IPS DF 6.9 (cell line): ENCODE data around the gene LILRA1.
"Not testable (repeated sequence)": the region's sequence is repeated elsewhere in the genome, so short reads cannot be mapped to it uniquely, and the experiment has no call there.

Experiments
- DNase-seq: peaks from one replicate; pipeline ENCODE4 v3.0.0-alpha.2; 2013; ENCODE audit warnings: low read depth, low spot score
- H3K27ac ChIP-seq: one replicate; pipeline ENCODE4 v1.5.1; 2013; ENCODE audit warnings: low read length, control low read depth
- H3K27me3 ChIP-seq: 2 replicates; pipeline ENCODE4 v1.6.1; 2013; ENCODE audit warnings: mild to moderate bottlenecking, low read length; ENCODE audit not compliant: control insufficient read depth, insufficient read depth
- H3K36me3 ChIP-seq: 2 replicates; pipeline ENCODE4 v1.6.1; 2013; ENCODE audit warnings: low read length; ENCODE audit not compliant: control insufficient read depth, insufficient read depth
- H3K4me1 ChIP-seq: 2 replicates; pipeline ENCODE4 v1.6.1; 2013; ENCODE audit warnings: low read length; ENCODE audit not compliant: control insufficient read depth, insufficient read depth
- H3K4me3 ChIP-seq: 2 replicates; pipeline ENCODE4 v1.5.1; 2013; ENCODE audit warnings: mild to moderate bottlenecking, low read length
- H3K9me3 ChIP-seq: 2 replicates; pipeline ENCODE4 v1.6.1; 2013; ENCODE audit warnings: low read length, inconsistent platforms; ENCODE audit not compliant: control insufficient read depth, insufficient read depth
- WGBS: extraction: QIAGEN DNeasy Blood & Tissue Kit; methylation state at CpG from one replicate; pipeline ENCODE4 v1.1.7; 2013; ENCODE audit warnings: mixed read lengths, missing lambda C conversion rate; ENCODE audit not compliant: insufficient read length, insufficient coverage; 5-methylcytosine and 5-hydroxymethylcytosine counted together

Gene LILRA1

GRCh38 chr19:54636081-54636480 is 42.6 kb downstream of the LILRA1 start:
- not testable (repeated sequence) for H3K27me3 ChIP-seq, H3K27ac ChIP-seq, H3K4me3 ChIP-seq, H3K4me1 ChIP-seq, H3K9me3 ChIP-seq, DNase-seq, H3K36me3 ChIP-seq
- no CpG with 5 or more reads among the region's 12 CpGs for WGBS

- Histone ChIP-seq H3K36me3 (no peaks in the 10 kb centered on the region), H3K27me3 (no peaks in the 10 kb centered on the region), H3K4me1 (no peaks in the 10 kb centered on the region; the same call in 1 of the 2 replicates), H3K9me3 (peaks cover 3% of the 10 kb centered on the region; the same call in 1 of the 2 replicates), H3K4me3 (no peak overlapping the region), H3K27ac (no peak overlapping the region)
- no peak for DNase-seq
- WGBS = no CpG with 5 or more reads among the region's 18 CpGs
These were observed 45.3 kb downstream of the LILRA1 start for GRCh38 chr19:54638683-54639082.

- H3K36me3 ChIP-seq, H3K27ac ChIP-seq, H3K4me1 ChIP-seq, H3K9me3 ChIP-seq, DNase-seq, H3K4me3 ChIP-seq, H3K27me3 ChIP-seq: not testable (repeated sequence)
- no CpG with 5 or more reads among the region's 5 CpGs for WGBS
These were observed 49.5 kb downstream of the LILRA1 start for GRCh38 chr19:54642953-54643352.

- H3K4me1 ChIP-seq, H3K27ac ChIP-seq, H3K36me3 ChIP-seq, H3K4me3 ChIP-seq, H3K9me3 ChIP-seq, H3K27me3 ChIP-seq, DNase-seq: not testable (repeated sequence)
- no CpG with 5 or more reads among the region's 6 CpGs for WGBS
These were observed 50.2 kb downstream of the LILRA1 start for GRCh38 chr19:54643583-54643982.

GRCh38 chr19:54644056-54644455 is 50.6 kb downstream of the LILRA1 start:
- WGBS = no CpG with 5 or more reads among the region's 5 CpGs
- no peaks in the 10 kb centered on the region for H3K36me3 ChIP-seq
- no peak for DNase-seq
- H3K27ac ChIP-seq = no peak overlapping the region
- no peaks in the 10 kb centered on the region for H3K4me1 ChIP-seq
- no peaks in the 10 kb centered on the region for H3K27me3 ChIP-seq
- peaks cover 3% of the 10 kb centered on the region for H3K9me3 ChIP-seq
- H3K4me3 ChIP-seq = no peak overlapping the region

- H3K9me3 ChIP-seq = peaks cover 3% of the 10 kb centered on the region
- no peak overlapping the region for H3K27ac ChIP-seq
- no peak for DNase-seq
- H3K36me3 ChIP-seq = no peaks in the 10 kb centered on the region
- no peaks in the 10 kb centered on the region for H3K27me3 ChIP-seq
- no CpG with 5 or more reads among the region's 19 CpGs for WGBS
- no peaks in the 10 kb centered on the region for H3K4me1 ChIP-seq
- H3K4me3 ChIP-seq = no peak overlapping the region
These were observed 53.0 kb downstream of the LILRA1 start for GRCh38 chr19:54646331-54646841.

- Histone ChIP-seq H3K27me3 (no peaks in the 10 kb centered on the region), H3K36me3 (no peaks in the 10 kb centered on the region), H3K4me1 (no peaks in the 10 kb centered on the region), H3K4me3 (no peak overlapping the region), H3K27ac (no peak overlapping the region), H3K9me3 (peaks cover 8% of the 10 kb centered on the region)
- no peak for DNase-seq
- WGBS = no CpG with 5 or more reads among the region's 4 CpGs
These were observed 54.7 kb downstream of the LILRA1 start for GRCh38 chr19:54648129-54648528.

- Histone ChIP-seq H3K9me3 (peaks cover 9% of the 10 kb centered on the region), H3K4me1 (no peaks in the 10 kb centered on the region), H3K36me3 (no peaks in the 10 kb centered on the region), H3K4me3 (no peak overlapping the region), H3K27ac (no peak overlapping the region), H3K27me3 (no peaks in the 10 kb centered on the region)
- DNase-seq = no peak
- no CpG with 5 or more reads among the region's 6 CpGs for WGBS
These were observed 56.8 kb downstream of the LILRA1 start for GRCh38 chr19:54650108-54650655.
